ENCODE results near the gene HBG1.

DNA sequence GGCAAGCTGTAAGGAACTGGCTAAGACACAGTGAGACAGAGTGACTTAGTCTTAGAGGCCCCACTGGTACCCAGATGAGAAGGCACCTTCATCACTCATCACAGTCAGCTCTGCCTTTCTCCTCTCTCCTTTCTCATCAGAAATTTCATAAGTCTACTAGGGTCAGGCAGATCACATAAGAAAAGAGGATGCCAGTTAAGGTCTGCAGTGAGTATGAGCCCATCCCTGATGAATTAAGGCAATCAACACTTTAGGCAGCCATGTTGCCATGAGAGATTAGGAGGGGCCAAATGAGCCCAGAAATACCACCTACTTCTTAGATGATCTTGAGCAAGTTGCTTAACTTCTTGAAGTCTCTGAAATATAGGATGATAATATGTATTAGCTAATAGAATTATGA is 31.9 kb upstream of the HBG1 start:
- TF ChIP-seq CTCF (IDR thresholded peaks at IDR 0.05; ENCODE audit: insufficient read depth, low read depth, low read length) (no peak), EZH2 (IDR thresholded peaks at IDR 0.05; ENCODE audit: insufficient read depth, low read length) (no peak)

Measured in astrocyte (in vitro differentiated cells and primary cell).